Endothelial cell of umbilical vein (primary cell): ENCODE measurements around the gene DNAJC12. TPM values are rescaled to one million over a fixed set of nuclear protein-coding genes. Genes with fewer than 3 reads are reported as not detected.

Experiments used
- BruUV-seq: library from RNA; stranded (reverse); fragments of 400-500 nt; replicated peaks from 2 replicates; lab custom pipeline; 2021; lab: Mats Ljungman, UMichigan
- CTCF ChIA-PET: fragments of 300-600, 350-600 bp; sonication (Branson Sonifier 250); formaldehyde crosslinking; loops from one replicate; lab custom pipeline; 2021; ENCODE audit warnings: antibody characterized with exemption, inconsistent platforms; lab: Charles Lee
- POLR2A ChIA-PET: fragments of 300-600, 350-600 bp; sonication (Branson Sonifier 250); formaldehyde crosslinking; loops from one replicate; lab custom pipeline; 2021; ENCODE audit warnings: antibody characterized with exemption, inconsistent platforms; lab: Charles Lee
- DNase-seq: peaks from one replicate; pipeline ENCODE4 v3.0.0-alpha.2; 2011; ENCODE audit warnings: low read depth, low spot score
- FAIRE-seq: peaks from 2 replicates; lab custom pipeline; 2011; peaks lifted over from hg19 to GRCh38; lab: Jason Lieb, UNC
- H2AFZ ChIP-seq: 2 replicates; pipeline ENCODE4 v1.6.0; 2012; ENCODE audit warnings: low read depth, low read length, control low read depth, inconsistent platforms
- H3K27ac ChIP-seq: 2 replicates; pipeline ENCODE4 v1.5.1; 2011; ENCODE audit warnings: low read depth, mild to moderate bottlenecking, control low read depth, low read length, moderate library complexity; ENCODE audit not compliant: insufficient read depth
- H3K27me3 ChIP-seq, 2 experiments: 2 replicates each; pipeline versions ENCODE4 v1.6.0 to v1.6.1; 2011; ENCODE audit warnings: low read length in 2 of 2, mixed read lengths in 1 of 2; ENCODE audit not compliant: control insufficient read depth in 2 of 2, insufficient read depth in 2 of 2
- H3K36me3 ChIP-seq, 2 experiments: 2 replicates in 1 of 2; 3 replicates in 1 of 2; pipeline ENCODE4 v1.5.1; 2011; ENCODE audit warnings: low read length in 2 of 2, mild to moderate bottlenecking in 1 of 2, moderate library complexity in 1 of 2; ENCODE audit not compliant: control insufficient read depth in 2 of 2, insufficient read depth in 2 of 2; ENCODE audit errors: extremely low read depth in 1 of 2
- H3K4me1 ChIP-seq: 3 replicates; pipeline ENCODE4 v1.5.1; 2011; ENCODE audit warnings: mild to moderate bottlenecking, low read length; ENCODE audit not compliant: control insufficient read depth, insufficient read depth; ENCODE audit errors: extremely low read depth
- H3K4me2 ChIP-seq: 2 replicates; pipeline ENCODE4 v1.6.1; 2011; ENCODE audit warnings: low read length, control low read depth, mixed read lengths; ENCODE audit not compliant: insufficient read depth
- H3K4me3 ChIP-seq, 3 experiments: fragments of 200-600 bp in 1 of 3; sonication (generic), shearing (Covaris generic) in 1 of 3; replicated peaks in 1 of 3; 2 replicates each; pipeline ENCODE4 v1.5.1; 2011 to 2016; ENCODE audit warnings: control low read depth in 3 of 3, low read length in 3 of 3, mild to moderate bottlenecking in 2 of 3, inconsistent platforms in 1 of 3, low read depth in 1 of 3, moderate library complexity in 1 of 3; ENCODE audit not compliant: insufficient read depth in 1 of 3
- H3K79me2 ChIP-seq: 2 replicates; pipeline ENCODE4 v1.6.0; 2012; ENCODE audit warnings: low read length, inconsistent platforms; ENCODE audit not compliant: control insufficient read depth, insufficient read depth
- H3K9ac ChIP-seq: replicated peaks from 2 replicates; pipeline ENCODE3; 2011; ENCODE audit warnings: low read length, control low read depth; ENCODE audit not compliant: insufficient read depth; ENCODE audit errors: extremely low read depth
- H3K9me1 ChIP-seq: replicated peaks from 3 replicates; pipeline ENCODE4 v1.6.0; 2011; ENCODE audit warnings: mild to moderate bottlenecking, low read length; ENCODE audit not compliant: control insufficient read depth, insufficient read depth; ENCODE audit errors: extremely low read depth
- H3K9me3 ChIP-seq: replicated peaks from 2 replicates; pipeline ENCODE4 v1.5.1; 2012; ENCODE audit warnings: low read length, inconsistent platforms; ENCODE audit not compliant: control insufficient read depth, insufficient read depth
- H4K20me1 ChIP-seq: replicated peaks from 2 replicates; pipeline ENCODE3; 2011; ENCODE audit warnings: mild to moderate bottlenecking, low read length; ENCODE audit not compliant: control insufficient read depth, insufficient read depth; ENCODE audit errors: extremely low read depth
- FOS ChIP-seq: IDR thresholded peaks from 2 replicates; pipeline ENCODE4 v1.6.1; 2011; ENCODE audit warnings: mild to moderate bottlenecking, low read length, moderate library complexity, borderline replicate concordance; ENCODE audit not compliant: insufficient read depth
- MYC ChIP-seq: IDR thresholded peaks from one replicate; pipeline ENCODE4 v1.6.1; 2011; ENCODE audit warnings: mild to moderate bottlenecking, low read depth, low read length
- POLR2A ChIP-seq: IDR thresholded peaks from 2 replicates; pipeline ENCODE4 v1.6.1; 2012; ENCODE audit warnings: low read depth, mild to moderate bottlenecking, control low read depth, low read length
- POLR2AphosphoS5 ChIP-seq: IDR thresholded peaks from 2 replicates; pipeline ENCODE4 v1.6.1; 2012; ENCODE audit warnings: low read depth, mild to moderate bottlenecking, control low read depth, low read length, moderate library complexity; ENCODE audit not compliant: insufficient read depth
- dilution Hi-C: fragments of 300-500 bp; cut with MboI; formaldehyde crosslinking; loops from one replicate; pipeline ENCODE4 v1.15.0; 2019; ENCODE audit warnings: low sequenced_read_pairs; ENCODE audit not compliant: extremely low pct_ligation_motif_present
- intact Hi-C: fragments of 100-400 bp; cut with micrococcal nuclease; formaldehyde crosslinking; loops from one replicate; pipeline ENCODE4 v1.10.0; 2022
- polyA plus RNA-seq, 4 experiments: library from polyadenylated mRNA; depleted of rRNA in 3 of 4; stranded (reverse) in 3 of 4; unstranded in 1 of 4; fragments of >200 nt; gene quantifications; 2 replicates each; pipeline versions ENCODE4 v1.2.1 to v1.2.3, GENCODE V29; 2011 to 2012; ENCODE audit warnings: missing spikeins in 1 of 4
- total RNA-seq: library from RNA; stranded (reverse); gene quantifications from 2 replicates; pipeline ENCODE4 v1.2.3, GENCODE V29; 2021
- TF ChIP-seq, protein P1 (sequence below), 2 donors: IDR thresholded peaks; 1 replicate in 1 of 2; 2 replicates in 1 of 2; pipeline ENCODE4 v1.5.1; 2011; ENCODE audit warnings: low read length in 2 of 2, mild to moderate bottlenecking in 2 of 2, moderate library complexity in 2 of 2, control low read depth in 1 of 2, inconsistent platforms in 1 of 2, low read depth in 1 of 2; ENCODE audit not compliant: insufficient read depth in 1 of 2; ENCODE audit errors: extremely low read depth in 1 of 2
- TF ChIP-seq, protein P2 (sequence below): IDR thresholded peaks from 2 replicates; pipeline ENCODE4 v1.6.1; 2011; ENCODE audit not compliant: insufficient read depth, insufficient read length

DNAJC12 gene
- total and polyA plus RNA-seq, 2 donors (not counting 3 experiments of a cell fraction or from before 2014, with no cell fraction given) = 0.54 to 1.0 TPM

DNA sequence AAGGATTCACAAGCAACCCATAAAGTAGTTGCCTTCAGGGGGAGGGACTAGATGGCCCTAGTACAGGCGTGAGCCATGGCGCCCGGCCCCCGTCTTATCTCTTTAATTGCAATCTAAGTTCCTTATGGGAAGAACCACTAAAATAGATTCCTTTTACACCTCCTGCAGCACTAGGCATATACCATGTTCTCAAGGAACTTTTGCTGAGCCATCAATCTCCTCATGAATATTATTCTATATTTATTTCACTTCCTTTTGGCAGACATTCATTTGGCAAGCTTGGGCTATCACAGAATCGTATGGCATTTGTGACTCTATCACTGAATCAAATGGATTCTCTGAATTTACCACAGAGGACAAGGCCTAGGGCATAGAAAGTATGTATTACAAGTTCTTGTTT, 14.8 kb upstream of the DNAJC12 start:
- POLR2A ChIA-PET = no interaction called here
- FAIRE-seq = no peak
- H3K9me3 ChIP-seq = no peaks in the 10 kb centered on the region

More for the DNA sequence above, 14.8 kb upstream of the DNAJC12 start:
- H3K36me3 ChIP-seq = no peaks in the 10 kb centered on the region
- no peaks in the 10 kb centered on the region for H4K20me1 ChIP-seq
- H3K27me3 ChIP-seq = no peaks in the 10 kb centered on the region
- DNase-seq = no peak
- no peak overlapping the region for H3K27ac ChIP-seq
- H3K79me2 ChIP-seq = no peaks in the 10 kb centered on the region
- intact Hi-C loops (loop anchor here (10.0 kb wide), 1 partner anchor 222 kb away; the partner anchor contains the start of gene HERC4), dilution Hi-C loops (no loop called here)
- H3K9me1 ChIP-seq = no peaks in the 10 kb centered on the region
- H3K4me3 ChIP-seq = no peak overlapping the region
- CTCF ChIA-PET = interaction anchor here (1.0 kb wide), 1 partner anchor 496 kb away, joined by 3 read pairs; no protein-coding TSS in a partner anchor
- no peak overlapping the region for H2AFZ ChIP-seq
- TF ChIP-seq, protein P1, sequence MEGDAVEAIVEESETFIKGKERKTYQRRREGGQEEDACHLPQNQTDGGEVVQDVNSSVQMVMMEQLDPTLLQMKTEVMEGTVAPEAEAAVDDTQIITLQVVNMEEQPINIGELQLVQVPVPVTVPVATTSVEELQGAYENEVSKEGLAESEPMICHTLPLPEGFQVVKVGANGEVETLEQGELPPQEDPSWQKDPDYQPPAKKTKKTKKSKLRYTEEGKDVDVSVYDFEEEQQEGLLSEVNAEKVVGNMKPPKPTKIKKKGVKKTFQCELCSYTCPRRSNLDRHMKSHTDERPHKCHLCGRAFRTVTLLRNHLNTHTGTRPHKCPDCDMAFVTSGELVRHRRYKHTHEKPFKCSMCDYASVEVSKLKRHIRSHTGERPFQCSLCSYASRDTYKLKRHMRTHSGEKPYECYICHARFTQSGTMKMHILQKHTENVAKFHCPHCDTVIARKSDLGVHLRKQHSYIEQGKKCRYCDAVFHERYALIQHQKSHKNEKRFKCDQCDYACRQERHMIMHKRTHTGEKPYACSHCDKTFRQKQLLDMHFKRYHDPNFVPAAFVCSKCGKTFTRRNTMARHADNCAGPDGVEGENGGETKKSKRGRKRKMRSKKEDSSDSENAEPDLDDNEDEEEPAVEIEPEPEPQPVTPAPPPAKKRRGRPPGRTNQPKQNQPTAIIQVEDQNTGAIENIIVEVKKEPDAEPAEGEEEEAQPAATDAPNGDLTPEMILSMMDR (IDR thresholded peaks at IDR 0.05; ENCODE audit: extremely low read depth in 1 of 2, insufficient read depth in 1 of 2, low read depth in 1 of 2, low read length in 2 of 2) = no peak
- TF ChIP-seq, protein P2, sequence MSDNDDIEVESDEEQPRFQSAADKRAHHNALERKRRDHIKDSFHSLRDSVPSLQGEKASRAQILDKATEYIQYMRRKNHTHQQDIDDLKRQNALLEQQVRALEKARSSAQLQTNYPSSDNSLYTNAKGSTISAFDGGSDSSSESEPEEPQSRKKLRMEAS = no peak
- TF ChIP-seq POLR2A (no peak), FOS (no peak), POLR2AphosphoS5 (no peak), MYC (no peak)
- no TSS peak for BruUV-seq
- peaks cover 3% of the 10 kb centered on the region for H3K4me1 ChIP-seq
- no peak overlapping the region for H3K4me2 ChIP-seq
- H3K9ac ChIP-seq = no peak overlapping the region
